GM12878 (cell line): Measurements from ENCODE around the gene PLXNB3. TPM values are rescaled to one million over a fixed set of nuclear protein-coding genes. Genes with fewer than 3 reads are reported as not detected.

Experiments
- ASH2L ChIP-seq: fragments of 300-600, 200-600 bp; sonication (generic); IDR thresholded peaks from 2 replicates; pipeline ENCODE4 v1.6.1; 2017; ENCODE audit warnings: low read depth, mild to moderate bottlenecking, borderline replicate concordance
- CBFB ChIP-seq: IDR thresholded peaks from 2 replicates; pipeline ENCODE4 v1.6.1; 2016; ENCODE audit warnings: antibody characterized with exemption, low read depth
- CHD2 ChIP-seq: IDR thresholded peaks from 2 replicates; pipeline ENCODE4 v1.6.1; 2011; ENCODE audit warnings: low read depth, low read length, improper control_type of control experiment, borderline replicate concordance
- DPF2 ChIP-seq: fragments of 450-650 bp; IDR thresholded peaks from 2 replicates; pipeline ENCODE4 v1.6.1; 2017; ENCODE audit warnings: mild to moderate bottlenecking
- EZH2 ChIP-seq: IDR thresholded peaks from 2 replicates; pipeline ENCODE4 v1.6.1; 2012; ENCODE audit warnings: low read depth, mild to moderate bottlenecking, control low read depth, inconsistent platforms, low read length, borderline replicate concordance; ENCODE audit not compliant: control insufficient read depth
- HDAC6 ChIP-seq: fragments of 200-600 bp; sonication (generic); IDR thresholded peaks from one replicate; pipeline ENCODE4 v1.8.0; 2017; ENCODE audit warnings: antibody characterized with exemption; ENCODE audit not compliant: unreplicated experiment
- KAT2A ChIP-seq: conservative IDR thresholded peaks from 2 replicates; pipeline ENCODE4 v1.6.1; 2011; ENCODE audit warnings: low read depth, low read length; ENCODE audit not compliant: control insufficient read depth
- LARP7 ChIP-seq: fragments of 450-650 bp; IDR thresholded peaks from 2 replicates; pipeline ENCODE4 v1.6.1; 2017; ENCODE audit warnings: mild to moderate bottlenecking
- MXI1 ChIP-seq: fragments of 150-350 bp; IDR thresholded peaks from 2 replicates; pipeline ENCODE4 v1.6.1; 2011; ENCODE audit warnings: low read depth, mild to moderate bottlenecking, inconsistent platforms, low read length, improper control_type of control experiment
- NR2F1 ChIP-seq: fragments of 450-650 bp; conservative IDR thresholded peaks from 2 replicates; pipeline ENCODE4 v1.6.1; 2017; ENCODE audit warnings: mild to moderate bottlenecking
- NRF1 ChIP-seq: conservative IDR thresholded peaks from 2 replicates; pipeline ENCODE4 v1.6.1; 2011; ENCODE audit warnings: mild to moderate bottlenecking, low read depth, low read length, improper control_type of control experiment
- PAX5 ChIP-seq: IDR thresholded peaks from 2 replicates; pipeline ENCODE4 v1.6.1; 2011; ENCODE audit warnings: low read depth, low read length, borderline replicate concordance
- POLR2A ChIP-seq: IDR thresholded peaks from 2 replicates; pipeline ENCODE4 v1.6.1; 2011; ENCODE audit warnings: low read depth, mild to moderate bottlenecking, low read length
- RAD21 ChIP-seq: IDR thresholded peaks from 2 replicates; pipeline ENCODE4 v1.6.1; 2011; ENCODE audit warnings: mild to moderate bottlenecking, low read depth, low read length, moderate library complexity; ENCODE audit not compliant: insufficient read depth
- RBBP5 ChIP-seq: fragments of 200-600 bp; sonication (generic); conservative IDR thresholded peaks from 2 replicates; pipeline ENCODE4 v1.6.1; 2016
- SMAD5 ChIP-seq: IDR thresholded peaks from 2 replicates; pipeline ENCODE4 v1.6.1; 2016; ENCODE audit warnings: antibody characterized with exemption, low read depth
- SMC3 ChIP-seq: IDR thresholded peaks from 2 replicates; pipeline ENCODE4 v1.6.1; 2011; ENCODE audit warnings: low read length, improper control_type of control experiment, borderline replicate concordance
- SP1 ChIP-seq: IDR thresholded peaks from one replicate; pipeline ENCODE4 v1.6.1; 2011; ENCODE audit warnings: low read depth, low read length
- SUPT20H ChIP-seq: IDR thresholded peaks from 2 replicates; pipeline ENCODE4 v1.6.1; 2011; ENCODE audit warnings: low read depth, mild to moderate bottlenecking, low read length, moderate library complexity, borderline replicate concordance; ENCODE audit not compliant: control insufficient read depth
- SUZ12 ChIP-seq: fragments of 200-600 bp; sonication (generic); IDR thresholded peaks from one replicate; pipeline ENCODE4 v1.6.1; 2018; ENCODE audit warnings: antibody characterized with exemption, mild to moderate bottlenecking; ENCODE audit not compliant: unreplicated experiment
- TCF3 ChIP-seq: IDR thresholded peaks from 2 replicates; pipeline ENCODE4 v1.6.1; 2012; ENCODE audit warnings: low read depth, mild to moderate bottlenecking, low read length, borderline replicate concordance; ENCODE audit not compliant: insufficient read depth
- polyA plus RNA-seq, 11 experiments: library from polyadenylated mRNA; depleted of rRNA in 4 of 11; unstranded in 6 of 11; stranded (reverse) in 5 of 11; fragments of >200 nt; fragmentation: Nextera tagmentation in 4 of 11; fragmentation: Illumina TruSeq in 1 of 11; extraction: Ambion mirVana in 4 of 11; extraction: Trizol in 1 of 11; gene quantifications; 1 replicate in 1 of 11; 2 replicates in 10 of 11; pipeline versions ENCODE4 v1.2.1 to v1.2.3, GENCODE V29; 2011 to 2016; ENCODE audit warnings: inconsistent platforms in 2 of 11, missing spikeins in 2 of 11, low read depth in 1 of 11
- total RNA-seq, 4 experiments: library from RNA; depleted of rRNA in 3 of 4; stranded (reverse); fragments of >200 nt in 3 of 4; fragmentation: Illumina TruSeq in 1 of 4; extraction: Trizol in 1 of 4; gene quantifications; 2 replicates each; pipeline versions ENCODE4 v1.2.1 to v1.2.3, GENCODE V29; 2013 to 2021
- TF ChIP-seq, protein P1 (sequence below): IDR thresholded peaks from 2 replicates; pipeline ENCODE4 v1.6.1; 2012; ENCODE audit warnings: low read depth, low read length, improper control_type of control experiment
- TF ChIP-seq, protein P2 (sequence below): fragments of 450-650 bp; formaldehyde crosslinking; IDR thresholded peaks from 2 replicates; pipeline ENCODE4 v1.5.0; 2022; ENCODE audit warnings: mild to moderate bottlenecking, missing genetic modification characterization
- TF ChIP-seq, protein P3 (sequence below): fragments of 150-350 bp; IDR thresholded peaks from 2 replicates; pipeline ENCODE4 v1.6.1; 2014; ENCODE audit warnings: mild to moderate bottlenecking, low read depth, low read length
- TF ChIP-seq, protein P4 (sequence below): IDR thresholded peaks from 2 replicates; pipeline ENCODE4 v1.6.1; 2011; ENCODE audit warnings: borderline replicate concordance, low read depth, mild to moderate bottlenecking, moderate library complexity, low read length; ENCODE audit not compliant: insufficient read depth, poor library complexity, severe bottlenecking

The PLXNB3 gene
- total and polyA plus RNA-seq, 10 of the 15 experiments (the other 5 are each of a cell fraction or from before 2014, with no cell fraction given), result 0.06 to 0.68 (median 0.19) TPM; not detected in 4

DNA sequence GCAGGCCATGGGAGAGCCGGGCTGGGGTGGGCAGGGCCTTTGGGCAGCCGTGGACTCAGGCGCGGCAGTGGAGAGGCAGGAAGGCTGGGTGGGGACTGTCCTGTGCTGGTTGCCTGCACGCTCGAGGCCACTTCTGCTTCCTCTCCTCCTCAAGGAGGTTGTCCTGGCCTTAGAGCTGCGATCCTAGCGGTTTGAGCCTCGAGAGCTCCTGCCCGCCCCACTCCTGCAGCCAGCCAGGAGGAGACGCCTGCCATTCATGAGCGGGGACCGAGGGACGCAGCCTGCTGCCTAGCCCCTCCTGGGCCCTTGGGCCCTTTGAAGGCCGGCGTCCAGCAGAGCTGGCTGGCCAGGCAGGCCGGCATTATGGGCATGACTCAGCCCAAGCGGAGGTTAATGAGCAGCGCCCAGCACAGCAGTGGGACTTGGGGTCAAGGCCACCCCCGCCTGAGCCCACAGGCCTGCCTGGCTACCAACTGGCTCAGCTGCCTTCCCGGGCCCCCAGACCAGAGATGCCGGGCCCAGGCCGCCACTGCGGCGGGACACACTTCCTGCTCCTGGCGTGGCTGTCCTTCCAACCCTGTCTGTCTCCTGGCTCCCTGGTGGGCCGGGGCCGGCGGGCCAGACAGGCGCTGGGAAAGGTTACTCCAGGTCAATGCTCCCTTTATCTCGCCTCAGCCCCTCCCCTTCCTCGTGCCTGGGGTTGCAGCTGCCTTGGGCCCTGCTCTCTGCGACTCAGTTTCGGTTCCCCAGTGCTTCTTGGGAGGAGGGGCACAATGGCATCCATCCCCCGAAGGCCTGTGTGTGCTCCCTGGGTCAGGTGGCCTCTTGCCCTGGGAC, 37.5 kb upstream of the PLXNB3 start (continued):
- no peak for TF ChIP-seq EZH2
- TF ChIP-seq, protein P1, sequence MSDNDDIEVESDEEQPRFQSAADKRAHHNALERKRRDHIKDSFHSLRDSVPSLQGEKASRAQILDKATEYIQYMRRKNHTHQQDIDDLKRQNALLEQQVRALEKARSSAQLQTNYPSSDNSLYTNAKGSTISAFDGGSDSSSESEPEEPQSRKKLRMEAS, result peak; percentile 40; the same call in 1 of the 2 replicates
- no peak for TF ChIP-seq SMAD5
- TF ChIP-seq MXI1, result peak; percentile 71
- no peak for TF ChIP-seq SUZ12
- TF ChIP-seq PAX5, result 0 out of 2 replicates have a peak, but pooled peaks have one; percentile 45
- TF ChIP-seq, protein P2, sequence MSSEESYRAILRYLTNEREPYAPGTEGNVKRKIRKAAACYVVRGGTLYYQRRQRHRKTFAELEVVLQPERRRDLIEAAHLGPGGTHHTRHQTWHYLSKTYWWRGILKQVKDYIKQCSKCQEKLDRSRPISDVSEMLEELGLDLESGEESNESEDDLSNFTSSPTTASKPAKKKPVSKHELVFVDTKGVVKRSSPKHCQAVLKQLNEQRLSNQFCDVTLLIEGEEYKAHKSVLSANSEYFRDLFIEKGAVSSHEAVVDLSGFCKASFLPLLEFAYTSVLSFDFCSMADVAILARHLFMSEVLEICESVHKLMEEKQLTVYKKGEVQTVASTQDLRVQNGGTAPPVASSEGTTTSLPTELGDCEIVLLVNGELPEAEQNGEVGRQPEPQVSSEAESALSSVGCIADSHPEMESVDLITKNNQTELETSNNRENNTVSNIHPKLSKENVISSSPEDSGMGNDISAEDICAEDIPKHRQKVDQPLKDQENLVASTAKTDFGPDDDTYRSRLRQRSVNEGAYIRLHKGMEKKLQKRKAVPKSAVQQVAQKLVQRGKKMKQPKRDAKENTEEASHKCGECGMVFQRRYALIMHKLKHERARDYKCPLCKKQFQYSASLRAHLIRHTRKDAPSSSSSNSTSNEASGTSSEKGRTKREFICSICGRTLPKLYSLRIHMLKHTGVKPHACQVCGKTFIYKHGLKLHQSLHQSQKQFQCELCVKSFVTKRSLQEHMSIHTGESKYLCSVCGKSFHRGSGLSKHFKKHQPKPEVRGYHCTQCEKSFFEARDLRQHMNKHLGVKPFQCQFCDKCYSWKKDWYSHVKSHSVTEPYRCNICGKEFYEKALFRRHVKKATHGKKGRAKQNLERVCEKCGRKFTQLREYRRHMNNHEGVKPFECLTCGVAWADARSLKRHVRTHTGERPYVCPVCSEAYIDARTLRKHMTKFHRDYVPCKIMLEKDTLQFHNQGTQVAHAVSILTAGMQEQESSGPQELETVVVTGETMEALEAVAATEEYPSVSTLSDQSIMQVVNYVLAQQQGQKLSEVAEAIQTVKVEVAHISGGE (CRISPR knock-in tag), result no peak
- TF ChIP-seq TCF3, result peak; percentile 80; the same call in 1 of the 2 replicates
- peak; percentile 85 for TF ChIP-seq CHD2
- TF ChIP-seq ASH2L, result no peak
- TF ChIP-seq RBBP5, result no peak
- TF ChIP-seq, protein P3, sequence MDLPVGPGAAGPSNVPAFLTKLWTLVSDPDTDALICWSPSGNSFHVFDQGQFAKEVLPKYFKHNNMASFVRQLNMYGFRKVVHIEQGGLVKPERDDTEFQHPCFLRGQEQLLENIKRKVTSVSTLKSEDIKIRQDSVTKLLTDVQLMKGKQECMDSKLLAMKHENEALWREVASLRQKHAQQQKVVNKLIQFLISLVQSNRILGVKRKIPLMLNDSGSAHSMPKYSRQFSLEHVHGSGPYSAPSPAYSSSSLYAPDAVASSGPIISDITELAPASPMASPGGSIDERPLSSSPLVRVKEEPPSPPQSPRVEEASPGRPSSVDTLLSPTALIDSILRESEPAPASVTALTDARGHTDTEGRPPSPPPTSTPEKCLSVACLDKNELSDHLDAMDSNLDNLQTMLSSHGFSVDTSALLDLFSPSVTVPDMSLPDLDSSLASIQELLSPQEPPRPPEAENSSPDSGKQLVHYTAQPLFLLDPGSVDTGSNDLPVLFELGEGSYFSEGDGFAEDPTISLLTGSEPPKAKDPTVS, result no peak
- TF ChIP-seq HDAC6, result no peak
- TF ChIP-seq, protein P4, sequence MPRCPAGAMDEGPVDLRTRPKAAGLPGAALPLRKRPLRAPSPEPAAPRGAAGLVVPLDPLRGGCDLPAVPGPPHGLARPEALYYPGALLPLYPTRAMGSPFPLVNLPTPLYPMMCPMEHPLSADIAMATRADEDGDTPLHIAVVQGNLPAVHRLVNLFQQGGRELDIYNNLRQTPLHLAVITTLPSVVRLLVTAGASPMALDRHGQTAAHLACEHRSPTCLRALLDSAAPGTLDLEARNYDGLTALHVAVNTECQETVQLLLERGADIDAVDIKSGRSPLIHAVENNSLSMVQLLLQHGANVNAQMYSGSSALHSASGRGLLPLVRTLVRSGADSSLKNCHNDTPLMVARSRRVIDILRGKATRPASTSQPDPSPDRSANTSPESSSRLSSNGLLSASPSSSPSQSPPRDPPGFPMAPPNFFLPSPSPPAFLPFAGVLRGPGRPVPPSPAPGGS, result no peak
- no peak for TF ChIP-seq LARP7
- peak; percentile 51 for TF ChIP-seq SP1
- no peak for TF ChIP-seq NRF1
- no peak for TF ChIP-seq POLR2A
- TF ChIP-seq SMC3, result no peak
- no peak for TF ChIP-seq KAT2A
- TF ChIP-seq DPF2, result peak; percentile 67
- TF ChIP-seq CBFB, result no peak
- peak; percentile 84 for TF ChIP-seq NR2F1
- TF ChIP-seq SUPT20H, result no peak
- no peak for TF ChIP-seq RAD21
